ENCODE data around the gene ELN.
"Not testable (repeated sequence)": the region's sequence is repeated elsewhere in the genome, so short reads cannot be mapped to it uniquely, and the experiment has no call there.

The ELN gene

GRCh38 chr7:74027683-74028320, at the start of gene ELN:
Gene ELN (plus strand): TSS chr7:74028173. CDS start chr7:74028188, 15 bp downstream.
- no peak within 1 kb of the TSS for H3K4me3 ChIP-seq (ENCODE audit: low read length)
- no peak for TF ChIP-seq CTCF (IDR thresholded peaks at IDR 0.05; ENCODE audit: insufficient read depth, low read depth, low read length, missing control alignments)
- no peak for DNase-seq (ENCODE audit: low read depth)

DNA sequence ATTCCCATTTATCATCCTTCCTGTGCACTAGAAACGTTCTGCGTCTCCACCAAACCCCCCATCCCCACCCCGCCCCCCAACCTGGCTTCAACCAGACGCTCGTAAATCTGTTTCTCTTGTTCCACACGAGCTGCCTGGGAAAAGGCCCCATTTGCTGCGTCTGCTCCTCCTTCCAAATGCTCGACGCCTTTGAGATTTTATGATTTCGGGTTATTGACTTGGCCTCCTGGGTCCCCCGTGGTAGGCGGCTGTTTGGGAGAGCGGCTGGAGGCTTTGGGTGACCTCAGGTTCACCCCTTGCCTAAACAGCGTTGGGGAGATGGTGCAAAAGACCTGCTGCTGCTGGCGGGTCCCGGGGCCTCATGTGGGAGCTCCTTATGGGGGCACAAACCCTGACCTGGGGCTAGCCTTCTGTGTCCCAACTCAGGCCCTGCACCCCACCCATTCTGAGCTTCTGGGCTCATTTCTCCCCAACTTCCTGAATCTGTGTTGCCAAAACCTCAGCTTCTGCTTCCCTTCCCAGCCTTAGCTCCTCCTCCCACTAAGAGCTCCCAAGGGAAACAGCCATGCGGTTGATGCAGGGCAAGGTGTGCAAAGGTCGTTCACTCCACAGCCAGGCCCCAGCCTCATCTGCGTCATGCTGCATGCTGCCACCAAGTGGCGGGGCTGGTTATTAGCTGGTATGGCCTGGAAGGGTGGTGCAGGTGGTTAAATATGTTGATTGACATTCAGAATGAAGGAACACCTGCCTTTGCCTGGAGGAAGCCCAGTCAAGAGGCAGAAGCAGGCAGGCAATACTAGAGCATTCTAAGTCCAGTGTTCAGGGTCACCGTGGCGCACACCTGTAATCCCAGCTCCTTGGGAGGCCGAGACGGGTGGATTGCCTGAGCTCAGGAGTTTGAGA, 49.1 kb upstream of the ELN start:
- peak; percentile 50 for DNase-seq (ENCODE audit: low read depth)
- no peak overlapping the region for H3K4me3 ChIP-seq (ENCODE audit: low read length)
- peak; percentile 55 for TF ChIP-seq CTCF (IDR thresholded peaks at IDR 0.05; ENCODE audit: insufficient read depth, low read depth, low read length, missing control alignments)

DNA sequence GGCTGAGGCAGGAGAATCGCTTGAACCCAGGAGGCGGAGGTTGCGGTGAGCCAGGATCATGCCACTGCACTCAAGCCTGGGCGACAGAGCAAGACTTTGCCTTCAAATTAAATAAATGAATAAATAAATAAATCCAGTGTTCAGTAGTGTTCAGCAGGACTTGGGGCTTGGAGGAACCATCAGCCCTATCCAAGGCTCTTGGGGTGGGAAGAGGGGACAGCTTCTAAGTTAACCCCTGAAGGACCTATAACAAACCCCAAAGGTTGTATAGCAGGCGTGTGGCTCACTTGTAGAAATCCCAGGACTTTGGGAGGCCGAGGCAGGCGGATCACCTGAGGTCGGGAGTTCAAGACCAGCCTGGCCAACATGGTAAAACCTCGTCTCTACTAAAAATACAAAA, 48.3 kb upstream of the ELN start:
- DNase-seq (ENCODE audit: low read depth); H3K4me3 ChIP-seq (ENCODE audit: low read length): not testable (repeated sequence)

DNA sequence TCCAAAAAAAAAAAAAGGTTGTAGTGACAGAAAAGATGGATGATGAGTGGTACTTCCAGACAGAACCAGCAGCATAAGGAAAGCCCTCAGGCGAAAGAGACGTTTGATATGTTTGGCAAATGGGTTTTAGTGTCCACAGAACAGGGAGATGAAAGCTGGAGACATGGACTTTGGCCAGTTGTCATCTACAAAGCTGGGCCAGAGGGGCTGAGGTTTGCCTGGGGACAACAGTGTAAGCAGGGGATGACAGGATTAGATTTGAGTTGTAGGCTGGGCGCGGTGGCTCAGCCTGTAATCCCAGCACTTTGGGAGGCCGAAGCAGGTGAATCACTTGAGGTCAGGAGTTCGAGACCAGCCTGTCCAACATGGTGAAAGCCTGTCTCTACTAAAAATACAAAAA, 47.8 kb upstream of the ELN start:
- no peak overlapping the region for H3K4me3 ChIP-seq (ENCODE audit: low read length)
- no peak for TF ChIP-seq CTCF (IDR thresholded peaks at IDR 0.05; ENCODE audit: insufficient read depth, low read depth, low read length, missing control alignments)
- no peak for DNase-seq (ENCODE audit: low read depth)

DNA sequence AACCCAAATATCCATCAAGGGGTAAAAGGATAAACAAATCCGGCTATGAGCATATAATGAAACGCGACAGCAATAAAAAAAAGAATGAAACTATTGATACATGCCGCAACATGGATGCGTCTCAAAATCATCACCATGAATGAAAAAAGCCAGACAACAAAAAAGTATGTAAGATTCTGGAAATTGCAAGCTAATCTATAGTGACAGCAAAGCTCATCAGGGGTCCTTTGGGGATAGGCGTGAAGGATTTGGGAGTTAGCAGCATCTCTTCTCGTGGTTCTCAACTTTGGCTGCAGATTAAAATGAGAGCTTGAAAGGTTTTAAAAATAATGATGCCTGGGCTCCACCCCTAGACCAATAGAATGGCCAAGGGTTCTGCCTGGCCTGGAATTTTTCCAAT, 46.0 kb upstream of the ELN start:
- no peak for DNase-seq (ENCODE audit: low read depth)
- no peak for TF ChIP-seq CTCF (IDR thresholded peaks at IDR 0.05; ENCODE audit: insufficient read depth, low read depth, low read length, missing control alignments)
- H3K4me3 ChIP-seq (ENCODE audit: low read length): no peak overlapping the region

- TF ChIP-seq CTCF (IDR thresholded peaks at IDR 0.05; ENCODE audit: insufficient read depth, low read depth, low read length, missing control alignments): no peak
- no peak overlapping the region for H3K4me3 ChIP-seq (ENCODE audit: low read length)
- DNase-seq (ENCODE audit: low read depth): no peak
Observed at GRCh38 chr7:73983437-73984164, 44.4 kb upstream of the ELN start.

All from epithelial cell of esophagus (primary cell).